ENCODE results near the gene CDH4.
"Not testable (repeated sequence)": the region's sequence is repeated elsewhere in the genome, so short reads cannot be mapped to it uniquely, and the experiment has no call there.

Gene CDH4

GRCh38 chr20:61976644-61977418 lies 724.8 kb downstream of the CDH4 start:
- DNase-seq, result no peak

- DNase-seq, result no peak
Observed at GRCh38 chr20:61977419-61977786, 725.3 kb downstream of the CDH4 start.

- DNase-seq, result no peak
Observed at GRCh38 chr20:61978491-61978890, 726.4 kb downstream of the CDH4 start.

- no peak for DNase-seq
Observed at GRCh38 chr20:61979090-61979489, 727.0 kb downstream of the CDH4 start.

GRCh38 chr20:61979701-61980635 lies 727.9 kb downstream of the CDH4 start:
- no peak for DNase-seq

- DNase-seq, result no peak
Observed at GRCh38 chr20:61980647-61981583, 728.9 kb downstream of the CDH4 start.

- DNase-seq, result not testable (repeated sequence)
Observed at GRCh38 chr20:61981691-61982090, 729.6 kb downstream of the CDH4 start.

GRCh38 chr20:61982191-61982950 lies 730.3 kb downstream of the CDH4 start:
- peak; percentile 16 for DNase-seq

GRCh38 chr20:61982951-61983315 lies 730.9 kb downstream of the CDH4 start:
- no peak for DNase-seq

GRCh38 chr20:61983965-61984364 lies 731.9 kb downstream of the CDH4 start:
- DNase-seq, result no peak

- DNase-seq, result not testable (repeated sequence)
Observed at GRCh38 chr20:61984431-61984830, 732.4 kb downstream of the CDH4 start.

GRCh38 chr20:61985096-61985495 lies 733.0 kb downstream of the CDH4 start:
- no peak for DNase-seq

- DNase-seq, result no peak
Observed at GRCh38 chr20:61986762-61987321, 734.8 kb downstream of the CDH4 start.

- no peak for DNase-seq
Observed at GRCh38 chr20:61988665-61989064, 736.6 kb downstream of the CDH4 start.

- DNase-seq, result no peak
Observed at GRCh38 chr20:61989741-61990140, 737.7 kb downstream of the CDH4 start.
